Body of pancreas (tissue), 4 donors: ENCODE data around the gene FBN1. TPM values are rescaled to one million over a fixed set of nuclear protein-coding genes. Genes with fewer than 3 reads are reported as not detected.

Experiments
- ATAC-seq: fragments of 150-250 bp; one replicate; pipeline ENCODE4 v1.9.1; 2016
- DNase-seq, 4 donors: peaks; one replicate each; pipeline ENCODE4 v3.0.0-alpha.2; 2019
- H3K27ac ChIP-seq, 4 donors: fragments of 200-600 bp; sonication (generic); 1 replicate in 3 of 4; 2 replicates in 1 of 4; pipeline versions ENCODE4 v1.5.1 to v1.6.1; 2016 to 2019; ENCODE audit warnings: mild to moderate bottlenecking in 1 of 4, mixed read lengths in 1 of 4, moderate library complexity in 1 of 4
- H3K27me3 ChIP-seq, 2 donors: fragments of 200-600 bp; sonication (generic); one replicate each; pipeline ENCODE4 v1.6.0; 2016; ENCODE audit warnings: mild to moderate bottlenecking in 1 of 2
- H3K36me3 ChIP-seq, 2 donors: fragments of 200-600 bp; sonication (generic); replicated peaks in 1 of 2; 2 replicates each; pipeline ENCODE4 v1.5.1; 2016; ENCODE audit warnings: low read depth in 2 of 2; ENCODE audit not compliant: insufficient read depth in 1 of 2
- H3K4me1 ChIP-seq: fragments of 200-600 bp; sonication (generic); one replicate; pipeline ENCODE4 v1.6.0; 2016
- H3K4me3 ChIP-seq, 2 donors: fragments of 200-600 bp; sonication (generic); 1 replicate in 1 of 2; 2 replicates in 1 of 2; pipeline ENCODE4 v1.5.1; 2016 to 2019
- H3K9me3 ChIP-seq, 3 donors: fragments of 200-600 bp; sonication (generic); 1 replicate in 2 of 3; 2 replicates in 1 of 3; pipeline ENCODE4 v1.5.1; 2016
- POLR2A ChIP-seq, 3 donors: fragments of 450-650 bp; IDR thresholded peaks; one replicate each; pipeline ENCODE4 v1.6.1; 2016; ENCODE audit warnings: antibody characterized with exemption in 3 of 3, mild to moderate bottlenecking in 2 of 3
- WGBS, 2 donors: methylation state at CpG; one replicate each; pipeline ENCODE4 v1.1.5; 2017; 5-methylcytosine and 5-hydroxymethylcytosine counted together
- intact Hi-C: fragments of 100-400 bp; cut with DNase I; formaldehyde crosslinking; loops from one replicate; pipeline ENCODE4 v1.15.1; 2023
- total RNA-seq, 2 donors: library from RNA; depleted of rRNA; stranded (reverse); fragments of >200 nt; gene quantifications; one replicate each; pipeline ENCODE4 v1.1.0, GENCODE V29; 2016
- TF ChIP-seq, protein P1 (sequence below), 7 experiments: fragments of 450-650 bp in 4 of 7; fragments of 200-600 bp in 3 of 7; sonication (generic) in 3 of 7; IDR thresholded peaks; one replicate each; pipeline ENCODE4 v1.5.1; 2016 to 2019; ENCODE audit warnings: antibody characterized with exemption in 7 of 7

The FBN1 gene
- total RNA-seq, 2 donors from 2014 or later, result 12.7 to 51.1 TPM

GRCh38 chr15:48391950-48392349 is 253.6 kb downstream of the FBN1 start:
- no peak overlapping the region for H3K4me3 ChIP-seq
- H3K36me3 ChIP-seq, result no peaks in the 10 kb centered on the region
- DNase-seq, result no peak
- H3K9me3 ChIP-seq, result no peaks in the 10 kb centered on the region
- no peak for ATAC-seq
- H3K4me1 ChIP-seq, result no peaks in the 10 kb centered on the region
- TF ChIP-seq, protein P1, sequence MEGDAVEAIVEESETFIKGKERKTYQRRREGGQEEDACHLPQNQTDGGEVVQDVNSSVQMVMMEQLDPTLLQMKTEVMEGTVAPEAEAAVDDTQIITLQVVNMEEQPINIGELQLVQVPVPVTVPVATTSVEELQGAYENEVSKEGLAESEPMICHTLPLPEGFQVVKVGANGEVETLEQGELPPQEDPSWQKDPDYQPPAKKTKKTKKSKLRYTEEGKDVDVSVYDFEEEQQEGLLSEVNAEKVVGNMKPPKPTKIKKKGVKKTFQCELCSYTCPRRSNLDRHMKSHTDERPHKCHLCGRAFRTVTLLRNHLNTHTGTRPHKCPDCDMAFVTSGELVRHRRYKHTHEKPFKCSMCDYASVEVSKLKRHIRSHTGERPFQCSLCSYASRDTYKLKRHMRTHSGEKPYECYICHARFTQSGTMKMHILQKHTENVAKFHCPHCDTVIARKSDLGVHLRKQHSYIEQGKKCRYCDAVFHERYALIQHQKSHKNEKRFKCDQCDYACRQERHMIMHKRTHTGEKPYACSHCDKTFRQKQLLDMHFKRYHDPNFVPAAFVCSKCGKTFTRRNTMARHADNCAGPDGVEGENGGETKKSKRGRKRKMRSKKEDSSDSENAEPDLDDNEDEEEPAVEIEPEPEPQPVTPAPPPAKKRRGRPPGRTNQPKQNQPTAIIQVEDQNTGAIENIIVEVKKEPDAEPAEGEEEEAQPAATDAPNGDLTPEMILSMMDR (IDR thresholded peaks at IDR 0.05), result no peak
- intact Hi-C loops, result no loop called here
- 88 to 89% methylated on average over 2 of the region's 2 CpGs for WGBS, 2 donors
- no peak overlapping the region for H3K27ac ChIP-seq
- no peaks in the 10 kb centered on the region for H3K27me3 ChIP-seq

DNA sequence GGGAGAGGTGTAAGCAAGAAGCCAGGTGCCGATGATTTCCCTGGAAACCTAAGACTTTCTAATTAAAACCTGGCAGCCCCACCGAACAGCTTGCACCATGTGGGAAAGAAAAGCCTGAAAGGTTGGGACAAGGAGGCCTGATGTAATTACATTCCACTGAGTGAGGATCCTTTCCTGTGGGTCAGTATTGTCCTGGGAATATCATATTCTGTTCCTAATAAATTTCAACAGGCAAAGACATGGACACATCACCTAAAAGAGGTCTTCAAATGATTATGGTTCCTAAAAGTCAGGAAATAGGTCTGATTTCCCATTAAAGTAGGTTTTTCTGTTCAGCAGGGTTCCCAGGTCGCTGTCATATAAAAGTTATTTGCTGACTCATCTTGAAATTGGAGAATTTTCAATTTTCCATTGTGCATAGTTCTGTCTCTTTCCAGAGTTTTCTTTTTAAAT is 255.8 kb downstream of the FBN1 start:
- Histone ChIP-seq H3K4me1 (no peaks in the 10 kb centered on the region), H3K4me3 (no peak overlapping the region), H3K9me3 (no peaks in the 10 kb centered on the region), H3K36me3 (no peaks in the 10 kb centered on the region), H3K27ac (no peak overlapping the region), H3K27me3 (no peaks in the 10 kb centered on the region)
- TF ChIP-seq, protein P1 (IDR thresholded peaks at IDR 0.05), result no peak
- WGBS, 2 donors, result 66 to 74% methylated on average over 3 of the region's 3 CpGs
- ATAC-seq, result no peak
- no peak for DNase-seq
- intact Hi-C loops, result no loop called here

- Histone ChIP-seq H3K36me3 (no peaks in the 10 kb centered on the region), H3K4me3 (no peak overlapping the region), H3K27ac (no peak overlapping the region), H3K27me3 (no peaks in the 10 kb centered on the region), H3K9me3 (no peaks in the 10 kb centered on the region), H3K4me1 (no peaks in the 10 kb centered on the region)
- TF ChIP-seq POLR2A (IDR thresholded peaks at IDR 0.05), result no peak
- TF ChIP-seq, protein P1 (IDR thresholded peaks at IDR 0.05), result no peak
- intact Hi-C loops, result no loop called here
- DNase-seq (no peak), ATAC-seq (no peak)
- 69 to 77% methylated on average over 1 of the region's 1 CpG for WGBS, 2 donors
Observed at GRCh38 chr15:48388910-48389309, 256.6 kb downstream of the FBN1 start.

DNA sequence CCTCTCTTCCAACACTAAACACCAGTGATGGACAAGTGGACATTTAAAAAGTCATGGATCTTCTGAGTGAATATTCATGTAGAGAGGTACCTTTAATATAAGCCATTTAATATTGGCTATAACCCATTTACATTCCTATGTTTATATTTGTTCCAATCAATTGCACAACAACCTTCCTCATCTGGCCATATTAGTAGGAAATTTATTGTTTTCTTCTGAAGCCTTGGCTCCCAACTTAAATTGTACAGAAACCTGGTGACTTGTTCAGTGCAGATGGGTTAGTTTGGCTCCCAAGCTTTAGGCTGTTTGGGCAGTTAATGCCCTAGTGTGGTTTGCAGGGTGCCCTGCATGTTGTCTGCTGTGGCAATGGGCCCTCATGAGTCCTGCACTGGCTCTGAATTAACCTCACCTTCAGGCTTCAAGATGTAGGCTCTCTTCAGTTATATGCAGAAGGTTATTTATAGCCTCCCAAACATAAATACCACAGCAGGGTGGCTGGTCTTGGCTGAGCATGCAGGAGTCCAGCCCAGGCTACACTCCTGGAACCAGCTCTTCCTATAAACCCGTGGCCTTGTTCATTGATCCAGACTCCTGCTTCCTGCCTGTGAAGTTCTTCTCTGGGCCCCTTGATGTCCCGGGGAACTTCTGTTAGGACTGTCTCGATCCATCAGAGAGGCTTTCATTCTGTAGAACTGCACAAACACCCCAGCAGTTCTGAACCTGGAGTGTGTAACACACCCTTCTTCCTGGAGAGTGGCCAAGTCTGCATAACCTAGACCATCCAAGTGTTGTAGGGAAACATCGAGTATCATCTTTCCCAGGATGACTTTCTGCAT is 257.3 kb downstream of the FBN1 start:
- H3K27ac ChIP-seq, result no peak overlapping the region
- H3K36me3 ChIP-seq, result no peaks in the 10 kb centered on the region
- intact Hi-C loops, result no loop called here
- DNase-seq (no peak), ATAC-seq (no peak)
- no peaks in the 10 kb centered on the region for H3K27me3 ChIP-seq
- TF ChIP-seq, protein P1 (IDR thresholded peaks at IDR 0.05), result no peak
- no peak for TF ChIP-seq POLR2A (IDR thresholded peaks at IDR 0.05)
- H3K9me3 ChIP-seq, result no peaks in the 10 kb centered on the region
- no peak overlapping the region for H3K4me3 ChIP-seq
- no peaks in the 10 kb centered on the region for H3K4me1 ChIP-seq
- 56 to 66% methylated on average over 3 to 4 of the region's 4 CpGs for WGBS, 2 donors
